Caco-2 (cell line): Measurements from ENCODE around the gene CTSL. TPM values are rescaled to one million over a fixed set of nuclear protein-coding genes. Genes with fewer than 3 reads are reported as not detected.

Experiments
- BruUV-seq: library from RNA; stranded (reverse); fragments of 400-500 nt; replicated peaks from 2 replicates; lab custom pipeline; 2021; lab: Mats Ljungman, UMichigan
- CTCF ChIA-PET: fragments of 300-600 bp; sonication (Branson Sonifier 250); formaldehyde crosslinking; loops from one replicate; lab custom pipeline; 2022; ENCODE audit warnings: antibody characterized with exemption; lab: Charles Lee
- POLR2A ChIA-PET: fragments of 300-600 bp; sonication (Branson Sonifier 250); formaldehyde crosslinking; loops from one replicate; lab custom pipeline; 2022; ENCODE audit warnings: antibody characterized with exemption; lab: Charles Lee
- DNase-seq, 2 experiments: peaks; one replicate each; pipeline versions ENCODE4 v3.0.0 to v3.0.0-alpha.2; 2020 to 2022
- H3K27me3 ChIP-seq: replicated peaks from 2 replicates; pipeline ENCODE4 v1.6.0; 2011; ENCODE audit warnings: low read length; ENCODE audit not compliant: control insufficient read depth, insufficient read depth
- H3K36me3 ChIP-seq: 2 replicates; pipeline ENCODE4 v1.5.1; 2011; ENCODE audit warnings: low read length; ENCODE audit not compliant: control insufficient read depth, insufficient read depth
- H3K4me1 ChIP-seq: fragments of 250-450 bp; sonication (Bioruptor Pico); 2 replicates; pipeline ENCODE4 v1.5.1; 2020; ENCODE audit warnings: mild to moderate bottlenecking
- H3K4me3 ChIP-seq: 2 replicates; pipeline ENCODE4 v1.5.1; 2011; ENCODE audit warnings: low read depth, mild to moderate bottlenecking, control low read depth, low read length
- H3K9me3 ChIP-seq: fragments of 250-450 bp; sonication (Bioruptor Pico); 2 replicates; pipeline ENCODE4 v1.5.1; 2020; ENCODE audit warnings: mild to moderate bottlenecking, moderate library complexity
- H3K27ac Mint-ChIP-seq: one replicate; pipeline ENCODE4 v1.8.0; 2022; ENCODE audit warnings: mixed read lengths; ENCODE audit not compliant: unreplicated experiment
- H3K27me3 Mint-ChIP-seq: one replicate; pipeline ENCODE4 v1.8.0; 2022; ENCODE audit warnings: mixed read lengths; ENCODE audit not compliant: insufficient read depth, unreplicated experiment
- H3K36me3 Mint-ChIP-seq: one replicate; pipeline ENCODE4 v1.8.0; 2022; ENCODE audit warnings: mild to moderate bottlenecking, mixed read lengths; ENCODE audit not compliant: insufficient read depth, unreplicated experiment
- H3K4me1 Mint-ChIP-seq: one replicate; pipeline ENCODE4 v1.8.0; 2022; ENCODE audit warnings: low read depth, mixed read lengths; ENCODE audit not compliant: unreplicated experiment
- H3K4me3 Mint-ChIP-seq: one replicate; pipeline ENCODE4 v1.8.0; 2022; ENCODE audit warnings: mild to moderate bottlenecking, moderate library complexity, mixed read lengths; ENCODE audit not compliant: unreplicated experiment
- H3K9me3 Mint-ChIP-seq: one replicate; pipeline ENCODE4 v1.8.0; 2022; ENCODE audit warnings: mixed read lengths; ENCODE audit not compliant: unreplicated experiment
- CTCF ChIP-seq, 2 experiments: fragments of 200-600 bp in 1 of 2; IDR thresholded peaks; 1 replicate in 1 of 2; 2 replicates in 1 of 2; pipeline versions ENCODE4 v1.5.1 to v1.8.0; 2011 to 2022; ENCODE audit warnings: antibody characterized with exemption in 1 of 2, control low read depth in 1 of 2, inconsistent platforms in 1 of 2, low read depth in 1 of 2, low read length in 1 of 2, mild to moderate bottlenecking in 1 of 2, moderate library complexity in 1 of 2; ENCODE audit not compliant: insufficient read depth in 1 of 2, severe bottlenecking in 1 of 2, unreplicated experiment in 1 of 2
- intact Hi-C: fragments of 100-400 bp; cut with micrococcal nuclease; formaldehyde crosslinking; loops from one replicate; pipeline ENCODE4 v1.10.0; 2022; ENCODE audit not compliant: unreplicated experiment
- total RNA-seq: library from RNA; stranded (reverse); gene quantifications from 2 replicates; pipeline ENCODE4 v1.2.3, GENCODE V29; 2022

Gene CTSL
- total RNA-seq, 1 experiment from 2014 or later = 50.1 TPM

GRCh38 chr9:87722393-87723088 is 3.4 kb upstream of the CTSL start:
- intact Hi-C loops = no loop called here
- Histone ChIP-seq H3K27me3 (no peaks in the 10 kb centered on the region), H3K4me1 (no peaks in the 10 kb centered on the region), H3K36me3 (no peaks in the 10 kb centered on the region), H3K4me3 (no peak overlapping the region), H3K9me3 (no peaks in the 10 kb centered on the region)
- no peak for TF ChIP-seq CTCF (IDR thresholded peaks at IDR 0.05; ENCODE audit: insufficient read depth in 1 of 2, low read depth in 1 of 2, low read length in 1 of 2, severe bottlenecking in 1 of 2, unreplicated experiment in 1 of 2)
- BruUV-seq = no TSS peak
- H3K36me3 Mint-ChIP-seq = peaks cover 10% of the 10 kb centered on the region
- no peak for DNase-seq
- no peak overlapping the region for H3K27ac Mint-ChIP-seq
- CTCF ChIA-PET = no interaction called here
- H3K4me1 Mint-ChIP-seq = no peaks in the 10 kb centered on the region
- POLR2A ChIA-PET = no interaction called here
- H3K4me3 Mint-ChIP-seq = no peak overlapping the region
- H3K9me3 Mint-ChIP-seq = no peaks in the 10 kb centered on the region
- no peaks in the 10 kb centered on the region for H3K27me3 Mint-ChIP-seq

GRCh38 chr9:87725356-87725899 is 491 bp upstream of the CTSL start:
- H3K4me3 Mint-ChIP-seq = peak overlapping the region; percentile 98
- intact Hi-C loops = loop anchor here (5.0 kb wide), 1 partner anchor 43 kb away; no protein-coding TSS in a partner anchor
- CTCF ChIA-PET = interaction anchor here (1.0 to 1.5 kb wide), 4 partner anchors 8 to 92 kb away, joined by 3 to 18 read pairs (median 4); no protein-coding TSS in a partner anchor

GRCh38 chr9:87729246-87729645 is 3.3 kb downstream of the CTSL start:
- Histone ChIP-seq H3K27me3 (no peaks in the 10 kb centered on the region), H3K36me3 (no peaks in the 10 kb centered on the region), H3K4me3 (no peak overlapping the region), H3K4me1 (no peaks in the 10 kb centered on the region), H3K9me3 (no peaks in the 10 kb centered on the region)
- DNase-seq = no peak
- ChIA-PET POLR2A (no interaction called here), CTCF (no interaction called here)
- Mint-ChIP-seq H3K4me1 (no peaks in the 10 kb centered on the region), H3K27ac (no peak overlapping the region), H3K4me3 (no peak overlapping the region), H3K9me3 (no peaks in the 10 kb centered on the region), H3K27me3 (no peaks in the 10 kb centered on the region), H3K36me3 (peaks cover 10% of the 10 kb centered on the region)
- BruUV-seq = no TSS peak
- intact Hi-C loops = loop anchor here (5.0 kb wide), 1 partner anchor 47 kb away; no protein-coding TSS in a partner anchor
- TF ChIP-seq CTCF (IDR thresholded peaks at IDR 0.05; ENCODE audit: insufficient read depth in 1 of 2, low read depth in 1 of 2, low read length in 1 of 2, severe bottlenecking in 1 of 2, unreplicated experiment in 1 of 2) = no peak

More at GRCh38 chr9:87725356-87725899, 491 bp upstream of the CTSL start:
- Mint-ChIP-seq H3K27me3 (no peaks in the 10 kb centered on the region), H3K27ac (peak overlapping the region; percentile 93), H3K4me1 (no peaks in the 10 kb centered on the region), H3K9me3 (no peaks in the 10 kb centered on the region), H3K36me3 (peaks cover 10% of the 10 kb centered on the region)
- H3K9me3 ChIP-seq = no peaks in the 10 kb centered on the region
- H3K4me1 ChIP-seq = no peaks in the 10 kb centered on the region
- DNase-seq = no peak
- BruUV-seq = no TSS peak
- POLR2A ChIA-PET = interaction anchor here (0.9 to 1.3 kb wide), 2 partner anchors 11 to 41 kb away, joined by 3 to 8 read pairs; no protein-coding TSS in a partner anchor
- no peaks in the 10 kb centered on the region for H3K27me3 ChIP-seq
- no peaks in the 10 kb centered on the region for H3K36me3 ChIP-seq
- H3K4me3 ChIP-seq = peak overlapping the region; percentile 75
- TF ChIP-seq CTCF (IDR thresholded peaks at IDR 0.05; ENCODE audit: insufficient read depth in 1 of 2, low read depth in 1 of 2, low read length in 1 of 2, severe bottlenecking in 1 of 2, unreplicated experiment in 1 of 2) = no peak
